ENCODE results near the gene BSPRY.
"Not testable (repeated sequence)": the region's sequence is repeated elsewhere in the genome, so short reads cannot be mapped to it uniquely, and the experiment has no call there.

BSPRY gene

GRCh38 chr9:113360242-113360842 is 11.0 kb downstream of the BSPRY start:
- TF ChIP-seq, protein P1, sequence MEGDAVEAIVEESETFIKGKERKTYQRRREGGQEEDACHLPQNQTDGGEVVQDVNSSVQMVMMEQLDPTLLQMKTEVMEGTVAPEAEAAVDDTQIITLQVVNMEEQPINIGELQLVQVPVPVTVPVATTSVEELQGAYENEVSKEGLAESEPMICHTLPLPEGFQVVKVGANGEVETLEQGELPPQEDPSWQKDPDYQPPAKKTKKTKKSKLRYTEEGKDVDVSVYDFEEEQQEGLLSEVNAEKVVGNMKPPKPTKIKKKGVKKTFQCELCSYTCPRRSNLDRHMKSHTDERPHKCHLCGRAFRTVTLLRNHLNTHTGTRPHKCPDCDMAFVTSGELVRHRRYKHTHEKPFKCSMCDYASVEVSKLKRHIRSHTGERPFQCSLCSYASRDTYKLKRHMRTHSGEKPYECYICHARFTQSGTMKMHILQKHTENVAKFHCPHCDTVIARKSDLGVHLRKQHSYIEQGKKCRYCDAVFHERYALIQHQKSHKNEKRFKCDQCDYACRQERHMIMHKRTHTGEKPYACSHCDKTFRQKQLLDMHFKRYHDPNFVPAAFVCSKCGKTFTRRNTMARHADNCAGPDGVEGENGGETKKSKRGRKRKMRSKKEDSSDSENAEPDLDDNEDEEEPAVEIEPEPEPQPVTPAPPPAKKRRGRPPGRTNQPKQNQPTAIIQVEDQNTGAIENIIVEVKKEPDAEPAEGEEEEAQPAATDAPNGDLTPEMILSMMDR (conservative IDR thresholded peaks at IDR 0.05; ENCODE audit: low read depth, low read length): no peak
- no peak overlapping the region for H3K4me3 ChIP-seq (ENCODE audit: low read length)
- no peak for DNase-seq (ENCODE audit: low read depth)

- H3K4me3 ChIP-seq (ENCODE audit: low read length): no peak overlapping the region
- no peak for DNase-seq (ENCODE audit: low read depth)
- TF ChIP-seq, protein P1 (conservative IDR thresholded peaks at IDR 0.05; ENCODE audit: low read depth, low read length): no peak
Measured at GRCh38 chr9:113361304-113362018, 12.1 kb downstream of the BSPRY start.

- TF ChIP-seq, protein P1 (conservative IDR thresholded peaks at IDR 0.05; ENCODE audit: low read depth, low read length): no peak
- no peak for DNase-seq (ENCODE audit: low read depth)
- H3K4me3 ChIP-seq (ENCODE audit: low read length): no peak overlapping the region
Measured at GRCh38 chr9:113363336-113363735, 14.0 kb downstream of the BSPRY start.

GRCh38 chr9:113364951-113365350 is 15.6 kb downstream of the BSPRY start:
- H3K4me3 ChIP-seq (ENCODE audit: low read length): no peak overlapping the region
- DNase-seq (ENCODE audit: low read depth): no peak
- TF ChIP-seq, protein P1 (conservative IDR thresholded peaks at IDR 0.05; ENCODE audit: low read depth, low read length): no peak

DNA sequence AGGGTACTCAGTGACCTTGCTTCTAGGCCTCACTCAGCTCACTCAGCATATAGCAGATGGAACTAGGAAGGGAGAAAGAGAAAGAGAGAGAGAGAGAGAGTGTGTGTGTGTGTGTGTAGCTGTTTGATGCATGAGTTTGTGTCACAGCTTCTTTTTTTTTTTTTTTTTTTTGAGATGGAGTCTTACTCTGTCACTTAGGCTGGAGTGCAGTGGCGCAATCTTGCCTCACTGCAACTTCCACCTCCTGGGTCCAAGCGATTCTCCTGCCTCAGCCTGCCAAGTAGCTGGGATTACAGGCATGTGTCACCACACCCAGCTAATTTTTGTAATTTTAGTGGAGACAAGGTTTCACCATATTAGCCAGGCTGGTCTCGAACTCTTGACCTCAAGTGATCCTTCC is 16.3 kb downstream of the BSPRY start:
- H3K4me3 ChIP-seq (ENCODE audit: low read length); DNase-seq (ENCODE audit: low read depth): not testable (repeated sequence)

DNA sequence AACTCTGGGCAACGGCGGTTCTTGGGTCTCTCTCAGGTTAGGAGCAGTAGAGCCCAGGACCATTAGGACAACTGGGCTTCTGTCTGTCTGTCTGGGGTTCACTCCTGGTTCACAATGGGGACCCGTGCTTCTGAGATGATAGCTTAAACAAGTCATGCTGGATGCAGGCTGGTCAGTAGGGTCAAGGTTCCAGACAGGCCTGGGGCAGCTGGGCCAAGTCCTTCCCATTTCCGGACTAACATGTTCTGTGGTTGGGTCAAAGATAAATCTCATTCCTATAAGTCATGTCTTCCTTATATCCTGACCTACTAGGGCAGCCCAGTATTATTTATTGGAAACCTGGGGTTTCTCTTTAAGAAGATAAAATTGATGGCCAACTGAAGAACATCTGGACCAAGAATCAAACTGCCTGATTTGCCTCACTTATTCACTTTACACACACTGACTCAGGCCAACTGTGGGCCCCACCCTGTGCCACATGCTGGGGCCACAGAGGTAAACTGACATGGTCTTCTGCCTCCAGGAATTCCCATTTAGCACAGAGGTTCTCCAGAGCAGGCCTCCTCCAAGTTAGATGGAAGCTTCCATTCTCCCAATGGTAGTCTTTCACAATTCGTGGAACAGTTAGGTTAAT is 19.1 kb downstream of the BSPRY start:
- TF ChIP-seq, protein P1 (conservative IDR thresholded peaks at IDR 0.05; ENCODE audit: low read depth, low read length): no peak
- H3K4me3 ChIP-seq (ENCODE audit: low read length): no peak overlapping the region
- DNase-seq (ENCODE audit: low read depth): no peak

DNA sequence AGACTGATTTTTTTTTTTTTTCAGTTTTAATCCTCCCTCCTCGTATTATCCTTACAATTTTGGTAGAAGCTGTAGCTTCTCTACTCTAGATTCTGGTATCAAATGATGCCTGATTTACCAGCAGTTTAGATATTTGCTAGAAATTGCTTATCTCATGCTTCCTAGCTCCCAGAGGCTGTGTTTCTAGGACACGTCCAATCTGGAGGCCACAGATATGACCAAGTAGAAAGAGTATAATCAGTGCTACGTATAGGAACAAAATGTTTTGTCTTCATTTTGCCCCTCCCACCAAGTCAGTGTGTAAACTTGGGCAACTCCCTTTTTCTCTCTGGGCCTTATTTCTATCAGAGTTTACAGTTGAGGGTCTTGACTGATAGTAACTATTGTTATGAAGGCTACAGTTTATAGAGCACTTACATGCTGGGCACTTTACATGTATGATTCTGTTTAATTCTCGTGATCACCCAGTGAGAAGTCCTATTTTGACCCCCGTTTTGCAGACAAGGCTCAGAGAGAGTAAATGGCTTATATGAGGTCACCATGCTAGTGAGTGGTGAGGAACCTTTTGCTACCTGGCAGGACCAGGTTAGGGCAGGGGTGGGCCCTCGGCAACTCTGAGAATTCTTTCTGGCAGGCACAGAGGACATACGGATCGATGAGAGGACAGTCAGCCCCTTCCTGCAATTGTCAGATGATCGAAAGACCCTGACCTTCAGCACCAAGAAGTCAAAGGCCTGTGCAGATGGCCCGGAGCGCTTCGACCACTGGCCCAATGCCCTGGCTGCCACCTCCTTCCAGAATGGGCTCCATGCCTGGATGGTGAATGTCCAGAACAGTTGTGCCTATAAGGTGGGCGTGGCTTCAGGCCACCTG is 19.9 kb downstream of the BSPRY start:
- TF ChIP-seq, protein P1 (conservative IDR thresholded peaks at IDR 0.05; ENCODE audit: low read depth, low read length): no peak
- DNase-seq (ENCODE audit: low read depth): no peak
- no peak overlapping the region for H3K4me3 ChIP-seq (ENCODE audit: low read length)

Measured in retinal pigment epithelial cell (primary cell).